Hepatocyte (in vitro differentiated cells): ENCODE measurements around the gene RIF1. TPM values are rescaled to one million over a fixed set of nuclear protein-coding genes. Genes with fewer than 3 reads are reported as not detected.
A peak's percentile ranks its signal among the peaks of the same experiment; 100 is the strongest.

Source experiments
- DNase-seq: peaks from one replicate; pipeline ENCODE4 v3.0.0-alpha.2; 2016; ENCODE audit warnings: low spot score
- H2AFZ ChIP-seq: fragments of 200-600 bp; sonication (generic); 2 replicates; pipeline ENCODE4 v1.6.0; 2016; ENCODE audit warnings: antibody characterized with exemption, mild to moderate bottlenecking
- H3K27ac ChIP-seq: fragments of 200-600 bp; sonication (generic); 2 replicates; pipeline ENCODE4 v1.5.1; 2016; ENCODE audit warnings: mild to moderate bottlenecking
- H3K27me3 ChIP-seq: fragments of 200-600 bp; sonication (generic); 2 replicates; pipeline ENCODE4 v1.6.1; 2016
- H3K36me3 ChIP-seq: fragments of 200-600 bp; sonication (generic); replicated peaks from 2 replicates; pipeline ENCODE4 v1.5.1; 2016; ENCODE audit warnings: low read depth; ENCODE audit not compliant: insufficient read depth
- H3K4me1 ChIP-seq: fragments of 200-600 bp; sonication (generic); 2 replicates; pipeline ENCODE4 v1.5.1; 2016; ENCODE audit warnings: mild to moderate bottlenecking, moderate library complexity; ENCODE audit not compliant: insufficient read depth
- H3K4me2 ChIP-seq: fragments of 200-600 bp; sonication (generic); 2 replicates; pipeline ENCODE4 v1.6.0; 2016
- H3K4me3 ChIP-seq: fragments of 200-600 bp; sonication (generic); 2 replicates; pipeline ENCODE4 v1.5.1; 2016; ENCODE audit warnings: mild to moderate bottlenecking
- H3K79me2 ChIP-seq: fragments of 200-600 bp; sonication (generic); 2 replicates; pipeline ENCODE4 v1.6.0; 2017; ENCODE audit warnings: mild to moderate bottlenecking
- H3K9me2 ChIP-seq: fragments of 200-600 bp; sonication (generic); replicated peaks from 2 replicates; pipeline ENCODE4 v1.6.0; 2017; ENCODE audit warnings: mild to moderate bottlenecking; ENCODE audit not compliant: insufficient read depth
- H3K9me3 ChIP-seq: fragments of 200-600 bp; sonication (generic); 2 replicates; pipeline ENCODE4 v1.5.1; 2016; ENCODE audit warnings: low read depth, mild to moderate bottlenecking
- H4K20me1 ChIP-seq: fragments of 200-600 bp; sonication (generic); 2 replicates; pipeline ENCODE4 v1.6.0; 2016; ENCODE audit warnings: mild to moderate bottlenecking; ENCODE audit not compliant: insufficient read depth, poor library complexity, severe bottlenecking
- CTCF ChIP-seq: fragments of 200-600 bp; sonication (generic); IDR thresholded peaks from 2 replicates; pipeline ENCODE4 v1.5.1; 2016; ENCODE audit warnings: antibody characterized with exemption, mild to moderate bottlenecking; ENCODE audit not compliant: poor library complexity
- EZH2 ChIP-seq: fragments of 200-600 bp; sonication (generic); IDR thresholded peaks from 2 replicates; pipeline ENCODE4 v1.6.1; 2016; ENCODE audit warnings: antibody characterized with exemption, mild to moderate bottlenecking, borderline replicate concordance
- EZH2phosphoT487 ChIP-seq: fragments of 200-600 bp; sonication (generic); IDR thresholded peaks from one replicate; pipeline ENCODE4 v1.6.1; 2018; ENCODE audit warnings: antibody characterized with exemption, mild to moderate bottlenecking, low read depth, moderate library complexity; ENCODE audit not compliant: unreplicated experiment, severe bottlenecking
- WGBS: methylation state at CpG from one replicate; pipeline ENCODE4 v1.1.6; 2016; ENCODE audit warnings: low lambda C conversion rate; ENCODE audit errors: missing lambda C conversion rate; 5-methylcytosine and 5-hydroxymethylcytosine counted together
- polyA plus RNA-seq: library from polyadenylated mRNA; unstranded; fragments of >200 nt; fragmentation: Nextera tagmentation; extraction: Ambion mirVana; gene quantifications from 2 replicates; pipeline ENCODE4 v1.2.1, GENCODE V29; 2016
- total RNA-seq: library from RNA; depleted of rRNA; stranded (reverse); fragments of >200 nt; gene quantifications from 2 replicates; pipeline ENCODE4 v1.2.3, GENCODE V29; 2014

Gene RIF1
- total and polyA plus RNA-seq, 2 experiments from 2014 or later: 12.7 to 30.8 TPM

- H3K4me3 ChIP-seq: no peak overlapping the region
- H3K79me2 ChIP-seq: no peaks in the 10 kb centered on the region
- H3K36me3 ChIP-seq: peaks cover 3% of the 10 kb centered on the region
- no peaks in the 10 kb centered on the region for H3K27me3 ChIP-seq
- no peaks in the 10 kb centered on the region for H3K9me3 ChIP-seq
- TF ChIP-seq CTCF: no peak
- TF ChIP-seq EZH2phosphoT487: no peak
- TF ChIP-seq EZH2: no peak
- no peaks in the 10 kb centered on the region for H3K4me1 ChIP-seq
- H4K20me1 ChIP-seq: no peaks in the 10 kb centered on the region
- H3K27ac ChIP-seq: no peak overlapping the region
- 91% methylated on average over 1 of the region's 1 CpG for WGBS
- no peak overlapping the region for H2AFZ ChIP-seq
- no peak overlapping the region for H3K4me2 ChIP-seq
- peak; percentile 4 for DNase-seq
- H3K9me2 ChIP-seq: no peaks in the 10 kb centered on the region
These were observed 49.7 kb downstream of the RIF1 start for GRCh38 chr2:151459358-151459757.

DNA sequence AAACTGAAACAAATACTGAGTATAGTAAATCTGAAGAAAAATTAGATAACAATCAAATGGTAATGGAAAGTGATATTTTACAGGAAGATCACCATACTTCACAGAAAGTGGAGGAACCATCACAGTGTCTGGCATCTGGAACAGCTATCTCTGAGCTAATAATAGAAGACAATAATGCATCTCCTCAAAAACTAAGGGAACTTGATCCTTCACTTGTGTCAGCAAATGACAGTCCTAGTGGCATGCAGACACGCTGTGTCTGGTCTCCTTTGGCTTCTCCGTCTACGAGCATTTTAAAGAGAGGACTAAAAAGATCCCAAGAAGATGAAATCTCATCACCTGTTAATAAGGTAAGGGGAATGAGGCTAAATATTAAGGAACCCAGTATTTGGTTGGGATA, 56.1 kb downstream of the RIF1 start:
- Histone ChIP-seq H3K9me3 (peaks cover 6% of the 10 kb centered on the region), H3K4me2 (no peak overlapping the region), H2AFZ (no peak overlapping the region), H3K9me2 (no peaks in the 10 kb centered on the region), H3K4me3 (no peak overlapping the region), H4K20me1 (no peaks in the 10 kb centered on the region), H3K4me1 (no peaks in the 10 kb centered on the region), H3K79me2 (peaks cover 4% of the 10 kb centered on the region), H3K27me3 (no peaks in the 10 kb centered on the region), H3K36me3 (peaks cover 6% of the 10 kb centered on the region), H3K27ac (no peak overlapping the region)
- TF ChIP-seq CTCF (no peak), EZH2 (no peak), EZH2phosphoT487 (no peak)
- WGBS: 99% methylated on average over 3 of the region's 3 CpGs
- no peak for DNase-seq

DNA sequence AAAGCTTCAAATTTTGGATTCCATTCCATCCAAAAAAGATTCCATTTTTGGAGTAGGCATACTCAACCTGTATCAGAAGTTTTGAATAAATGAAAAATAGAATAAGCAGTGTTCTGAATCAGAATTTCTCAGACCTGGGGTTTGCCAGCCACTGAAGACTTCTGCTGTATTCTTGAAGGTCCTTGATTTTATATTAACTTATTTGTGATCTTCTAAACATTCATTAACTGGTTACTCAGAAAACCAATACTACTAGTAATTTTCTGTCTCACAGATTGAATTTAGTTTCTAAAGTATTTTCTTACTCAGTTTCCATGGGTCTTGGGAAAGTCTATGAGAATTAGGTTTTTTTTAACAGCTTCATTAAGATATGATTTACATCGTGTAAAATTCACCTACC, 60.9 kb downstream of the RIF1 start:
- Histone ChIP-seq H3K79me2 (peaks cover 4% of the 10 kb centered on the region), H3K9me3 (peaks cover 6% of the 10 kb centered on the region), H3K27ac (no peak overlapping the region), H4K20me1 (no peaks in the 10 kb centered on the region), H2AFZ (no peak overlapping the region), H3K4me3 (no peak overlapping the region), H3K27me3 (no peaks in the 10 kb centered on the region), H3K4me1 (no peaks in the 10 kb centered on the region), H3K36me3 (peaks cover 8% of the 10 kb centered on the region), H3K9me2 (no peaks in the 10 kb centered on the region), H3K4me2 (no peak overlapping the region)
- WGBS: 95% methylated on average over 1 of the region's 1 CpG
- DNase-seq: no peak
- TF ChIP-seq EZH2phosphoT487 (no peak), EZH2 (no peak), CTCF (no peak)

DNA sequence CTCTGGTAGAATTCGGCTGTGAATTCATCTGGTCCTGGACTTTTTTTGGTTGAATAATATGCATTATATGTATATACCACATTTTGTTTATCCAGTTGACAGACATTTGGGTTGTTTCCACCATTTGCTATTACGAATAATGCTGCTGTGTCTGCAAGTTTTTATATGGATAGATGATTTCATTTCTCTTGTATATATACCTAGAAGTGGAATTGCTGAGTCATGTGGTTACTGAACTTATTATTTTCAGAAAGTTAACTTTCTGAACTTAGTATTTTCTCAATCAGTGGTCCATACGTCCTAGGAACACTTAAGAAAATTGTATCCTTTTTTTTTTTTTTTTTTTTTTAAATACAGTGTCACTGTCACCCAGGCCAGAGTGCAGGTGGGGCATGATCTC, 63.3 kb downstream of the RIF1 start:
- Histone ChIP-seq H3K79me2 (peaks cover 4% of the 10 kb centered on the region), H3K27me3 (no peaks in the 10 kb centered on the region), H3K4me1 (no peaks in the 10 kb centered on the region), H4K20me1 (no peaks in the 10 kb centered on the region), H3K4me2 (no peak overlapping the region), H3K9me2 (no peaks in the 10 kb centered on the region), H3K9me3 (peaks cover 6% of the 10 kb centered on the region), H2AFZ (no peak overlapping the region), H3K27ac (no peak overlapping the region), H3K36me3 (peaks cover 8% of the 10 kb centered on the region), H3K4me3 (no peak overlapping the region)
- TF ChIP-seq EZH2phosphoT487 (no peak), CTCF (no peak), EZH2 (no peak)
- DNase-seq: no peak
- WGBS: 94% methylated on average over 3 of the region's 3 CpGs
